Gastroesophageal sphincter (tissue), 4 donors: ENCODE data around the gene FOCAD. TPM values are rescaled to one million over a fixed set of nuclear protein-coding genes. Genes with fewer than 3 reads are reported as not detected.

Experiments used
- ATAC-seq: fragments of 150-250 bp; one replicate; pipeline ENCODE4 v1.9.1; 2016; ENCODE audit warnings: mild to moderate bottlenecking, moderate library complexity
- H3K27ac ChIP-seq, 4 donors: fragments of 200-600 bp; sonication (generic) in 3 of 4; 1 replicate in 3 of 4; 2 replicates in 1 of 4; pipeline ENCODE4 v1.5.1; 2016 to 2019
- H3K27me3 ChIP-seq: fragments of 200-600 bp; sonication (generic); one replicate; pipeline ENCODE4 v1.5.1; 2019
- H3K36me3 ChIP-seq, 2 donors: fragments of 200-600 bp; sonication (generic); one replicate each; pipeline ENCODE4 v1.5.1; 2019; ENCODE audit warnings: control low read depth in 1 of 2
- H3K4me1 ChIP-seq, 3 donors: fragments of 200-600 bp; sonication (generic); 1 replicate in 2 of 3; 2 replicates in 1 of 3; pipeline ENCODE4 v1.5.1; 2016 to 2019; ENCODE audit warnings: control low read depth in 2 of 3
- H3K4me3 ChIP-seq, 2 donors: fragments of 200-600 bp; sonication (generic); one replicate each; pipeline ENCODE4 v1.5.1; 2019; ENCODE audit warnings: mild to moderate bottlenecking in 1 of 2, moderate library complexity in 1 of 2
- H3K9me3 ChIP-seq, 3 donors: fragments of 200-600 bp; sonication (generic); one replicate each; pipeline ENCODE4 v1.5.1; 2017 to 2019; ENCODE audit warnings: control low read depth in 2 of 3
- CTCF ChIP-seq, 4 experiments: fragments of 200-600 bp in 2 of 4; fragments of 450-650 bp in 2 of 4; sonication (generic) in 1 of 4; IDR thresholded peaks; one replicate each; pipeline ENCODE4 v1.5.1; 2017 to 2019; ENCODE audit warnings: antibody characterized with exemption in 4 of 4, mild to moderate bottlenecking in 2 of 4, moderate library complexity in 2 of 4
- EP300 ChIP-seq: sonication (generic); formaldehyde crosslinking; IDR thresholded peaks from one replicate; pipeline ENCODE4 v1.6.1; 2017; ENCODE audit warnings: antibody characterized with exemption, mild to moderate bottlenecking
- POLR2A ChIP-seq, 2 donors: fragments of 450-650 bp; IDR thresholded peaks; one replicate each; pipeline ENCODE4 v1.6.1; 2017; ENCODE audit warnings: antibody characterized with exemption in 2 of 2, mild to moderate bottlenecking in 2 of 2, moderate library complexity in 1 of 2
- POLR2AphosphoS5 ChIP-seq: sonication (generic); formaldehyde crosslinking; IDR thresholded peaks from one replicate; pipeline ENCODE4 v1.6.1; 2017; ENCODE audit warnings: antibody characterized with exemption
- WGBS, 2 donors: methylation state at CpG; one replicate each; pipeline ENCODE4 v1.1.5; 2018; ENCODE audit warnings: low coverage in 1 of 2; 5-methylcytosine and 5-hydroxymethylcytosine counted together
- small RNA-seq, 4 donors: library from RNA; depleted of rRNA; stranded (forward); fragments of <200 nt; gene quantifications; one replicate each; pipeline ENCODE3, GENCODE V24; 2016
- total RNA-seq, 4 donors: library from RNA; depleted of rRNA; stranded (reverse); fragments of >200 nt; gene quantifications; one replicate each; pipeline ENCODE4 v1.1.0, GENCODE V29; 2016

Gene FOCAD
- total RNA-seq, 4 donors from 2014 or later = 23.0 to 35.9 (median 30.4) TPM

DNA sequence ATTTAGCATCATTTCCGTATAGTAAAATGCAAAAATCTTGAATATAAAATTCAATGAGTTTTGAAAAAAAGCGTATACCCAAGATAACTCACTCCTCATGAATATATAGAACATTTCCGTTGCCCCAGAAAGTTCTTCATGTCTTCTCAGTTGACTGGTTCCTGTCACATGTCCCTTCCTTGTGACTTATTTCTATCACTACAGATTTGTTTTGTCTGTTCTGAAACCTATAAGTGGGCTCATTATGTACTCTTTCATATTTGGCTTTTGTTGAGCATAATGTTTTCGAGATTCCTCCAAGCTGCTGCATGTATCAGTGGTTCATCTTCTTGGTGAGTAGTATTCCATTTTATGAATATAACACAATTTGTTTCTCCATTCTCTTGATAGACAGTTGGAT, 358.4 kb downstream of the FOCAD start:
- TF ChIP-seq EP300 (no peak), POLR2A (IDR thresholded peaks at IDR 0.05) (no peak), CTCF (IDR thresholded peaks at IDR 0.05) (no peak), POLR2AphosphoS5 (no peak)
- H3K36me3 ChIP-seq = no peaks in the 10 kb centered on the region
- no peak for ATAC-seq
- 83 to 93% methylated on average over 4 of the region's 4 CpGs for WGBS, 2 donors
- no peak overlapping the region for H3K4me3 ChIP-seq
- H3K9me3 ChIP-seq = no peaks in the 10 kb centered on the region
- H3K27me3 ChIP-seq = no peaks in the 10 kb centered on the region
- no peak overlapping the region for H3K27ac ChIP-seq
- no peaks in the 10 kb centered on the region for H3K4me1 ChIP-seq

GRCh38 chr9:21043841-21044240, 359.8 kb downstream of the FOCAD start:
- H3K27ac ChIP-seq = no peak overlapping the region
- no peak for ATAC-seq
- no peaks in the 10 kb centered on the region for H3K9me3 ChIP-seq
- no peaks in the 10 kb centered on the region for H3K27me3 ChIP-seq
- TF ChIP-seq POLR2AphosphoS5 (no peak), EP300 (no peak), CTCF (IDR thresholded peaks at IDR 0.05) (no peak), POLR2A (IDR thresholded peaks at IDR 0.05) (no peak)
- H3K4me1 ChIP-seq = no peaks in the 10 kb centered on the region
- no peaks in the 10 kb centered on the region for H3K36me3 ChIP-seq
- H3K4me3 ChIP-seq = no peak overlapping the region
- WGBS, 2 donors = 86 to 87% methylated on average over 3 of the region's 3 CpGs

Small RNA genes lying within 50 kb of the gene (small RNA-seq; reads per million reads assigned to genes)
- gene MIR491 (0 to 1.1 (median 0.24) reads per million in 4 donors), gene SNORA30B (0 reads per million in 4 donors)

Other genes with a start within 250 kb of the FOCAD start
- 10 to 100 TPM; 21.2 to 37.2 (median 29.6) TPM for gene MLLT3, start 61.8 kb upstream of the FOCAD start, total RNA-seq